NB4 (cell line): Measurements from ENCODE around the gene APCDD1L.

Experiments used
- DNase-seq: peaks from one replicate; pipeline ENCODE4 v3.0.0; 2010; ENCODE audit warnings: low read depth
- H3K4me3 ChIP-seq: one replicate; pipeline ENCODE4 v1.5.1; 2011; ENCODE audit warnings: mild to moderate bottlenecking, low read depth, low read length, moderate library complexity
- MYC ChIP-seq: IDR thresholded peaks from 2 replicates; pipeline ENCODE4 v1.6.1; 2011; ENCODE audit warnings: low read depth, low read length
- POLR2A ChIP-seq: IDR thresholded peaks from 2 replicates; pipeline ENCODE4 v1.6.1; 2011; ENCODE audit warnings: mild to moderate bottlenecking; ENCODE audit not compliant: insufficient read length; ENCODE audit errors: extremely low read depth
- TF ChIP-seq, protein P1 (sequence below): IDR thresholded peaks from one replicate; pipeline ENCODE4 v1.5.1; 2012; ENCODE audit warnings: low read depth, low read length
- TF ChIP-seq, protein P2 (sequence below): IDR thresholded peaks from 2 replicates; pipeline ENCODE4 v1.6.1; 2011; ENCODE audit warnings: low read depth, low read length

The APCDD1L gene

DNA sequence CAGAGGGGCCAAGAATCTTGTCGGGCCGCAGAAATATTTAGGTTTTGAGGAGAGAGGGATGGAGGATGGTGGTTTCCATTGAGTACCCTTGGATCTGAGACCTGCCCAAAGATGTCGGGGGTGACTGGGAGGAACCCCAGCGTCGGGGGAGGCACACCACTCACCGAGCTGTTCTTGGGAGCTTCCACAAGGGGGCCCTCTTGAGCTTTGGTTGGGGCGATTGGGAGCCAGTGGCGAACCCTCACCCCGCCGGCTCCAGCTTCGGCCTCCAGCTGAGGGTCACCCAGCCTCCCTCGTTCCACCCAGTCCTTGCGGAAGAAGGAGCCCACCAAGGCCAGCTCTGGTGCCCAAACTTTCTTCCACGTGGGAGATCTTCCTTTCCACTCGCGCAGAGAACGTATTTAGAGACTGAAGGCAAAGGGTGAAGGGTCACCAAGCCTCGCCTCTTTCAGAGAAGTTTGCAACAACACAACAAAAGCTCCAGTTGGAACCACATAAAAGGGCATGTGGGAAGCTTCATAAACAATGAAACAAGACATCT, 33.6 kb downstream of the APCDD1L start:
- TF ChIP-seq, protein P1, sequence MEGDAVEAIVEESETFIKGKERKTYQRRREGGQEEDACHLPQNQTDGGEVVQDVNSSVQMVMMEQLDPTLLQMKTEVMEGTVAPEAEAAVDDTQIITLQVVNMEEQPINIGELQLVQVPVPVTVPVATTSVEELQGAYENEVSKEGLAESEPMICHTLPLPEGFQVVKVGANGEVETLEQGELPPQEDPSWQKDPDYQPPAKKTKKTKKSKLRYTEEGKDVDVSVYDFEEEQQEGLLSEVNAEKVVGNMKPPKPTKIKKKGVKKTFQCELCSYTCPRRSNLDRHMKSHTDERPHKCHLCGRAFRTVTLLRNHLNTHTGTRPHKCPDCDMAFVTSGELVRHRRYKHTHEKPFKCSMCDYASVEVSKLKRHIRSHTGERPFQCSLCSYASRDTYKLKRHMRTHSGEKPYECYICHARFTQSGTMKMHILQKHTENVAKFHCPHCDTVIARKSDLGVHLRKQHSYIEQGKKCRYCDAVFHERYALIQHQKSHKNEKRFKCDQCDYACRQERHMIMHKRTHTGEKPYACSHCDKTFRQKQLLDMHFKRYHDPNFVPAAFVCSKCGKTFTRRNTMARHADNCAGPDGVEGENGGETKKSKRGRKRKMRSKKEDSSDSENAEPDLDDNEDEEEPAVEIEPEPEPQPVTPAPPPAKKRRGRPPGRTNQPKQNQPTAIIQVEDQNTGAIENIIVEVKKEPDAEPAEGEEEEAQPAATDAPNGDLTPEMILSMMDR, result peak; percentile 74
- TF ChIP-seq MYC, result no peak
- DNase-seq, result peak; percentile 72
- H3K4me3 ChIP-seq, result no peak overlapping the region

DNA sequence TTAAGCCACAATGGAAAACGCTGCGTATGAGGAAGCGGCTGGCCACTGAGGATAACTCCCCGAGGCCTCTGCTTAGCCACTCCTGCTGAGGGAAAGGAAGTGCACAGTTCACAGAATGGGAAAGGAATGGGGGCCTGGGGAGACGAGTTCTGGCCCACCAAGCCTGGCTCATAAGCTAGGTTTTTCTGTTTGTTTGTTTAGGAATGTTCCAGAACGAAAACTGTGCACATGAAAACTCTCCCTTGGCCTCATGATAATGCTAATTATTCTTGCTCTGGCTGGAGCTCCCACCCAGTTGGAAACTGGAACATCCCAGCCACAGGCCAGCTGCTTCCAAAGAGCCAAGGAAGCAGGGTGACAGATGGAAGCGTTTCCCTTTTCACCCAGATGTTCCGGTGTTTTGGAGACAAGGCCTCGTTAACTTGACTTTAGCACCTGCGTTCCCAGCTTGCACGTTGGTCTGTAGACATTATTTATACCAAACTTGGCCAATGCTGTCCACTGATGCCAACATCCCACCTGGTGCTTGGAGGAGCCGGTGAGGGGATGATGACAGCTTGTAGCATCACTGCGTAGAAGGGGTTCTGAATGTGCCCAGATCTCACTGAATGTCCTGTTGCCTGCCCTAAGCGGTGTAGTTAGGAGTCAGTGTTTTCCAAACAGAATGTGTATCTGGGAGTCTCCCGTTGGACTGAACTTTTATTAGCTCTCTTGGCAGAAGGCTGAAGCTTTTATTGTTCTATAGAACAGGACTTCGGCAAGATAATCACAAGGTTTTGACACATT, 34.5 kb downstream of the APCDD1L start:
- H3K4me3 ChIP-seq, result no peak overlapping the region
- DNase-seq, result no peak
- TF ChIP-seq, protein P2, sequence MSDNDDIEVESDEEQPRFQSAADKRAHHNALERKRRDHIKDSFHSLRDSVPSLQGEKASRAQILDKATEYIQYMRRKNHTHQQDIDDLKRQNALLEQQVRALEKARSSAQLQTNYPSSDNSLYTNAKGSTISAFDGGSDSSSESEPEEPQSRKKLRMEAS, result no peak
- TF ChIP-seq, protein P1, result no peak
- TF ChIP-seq MYC (no peak), POLR2A (no peak)

- DNase-seq, result no peak
- H3K4me3 ChIP-seq, result no peak overlapping the region
- TF ChIP-seq MYC (no peak), POLR2A (no peak)
- TF ChIP-seq, protein P2, result no peak
These were observed 35.3 kb downstream of the APCDD1L start for GRCh38 chr20:58479726-58480440.

DNA sequence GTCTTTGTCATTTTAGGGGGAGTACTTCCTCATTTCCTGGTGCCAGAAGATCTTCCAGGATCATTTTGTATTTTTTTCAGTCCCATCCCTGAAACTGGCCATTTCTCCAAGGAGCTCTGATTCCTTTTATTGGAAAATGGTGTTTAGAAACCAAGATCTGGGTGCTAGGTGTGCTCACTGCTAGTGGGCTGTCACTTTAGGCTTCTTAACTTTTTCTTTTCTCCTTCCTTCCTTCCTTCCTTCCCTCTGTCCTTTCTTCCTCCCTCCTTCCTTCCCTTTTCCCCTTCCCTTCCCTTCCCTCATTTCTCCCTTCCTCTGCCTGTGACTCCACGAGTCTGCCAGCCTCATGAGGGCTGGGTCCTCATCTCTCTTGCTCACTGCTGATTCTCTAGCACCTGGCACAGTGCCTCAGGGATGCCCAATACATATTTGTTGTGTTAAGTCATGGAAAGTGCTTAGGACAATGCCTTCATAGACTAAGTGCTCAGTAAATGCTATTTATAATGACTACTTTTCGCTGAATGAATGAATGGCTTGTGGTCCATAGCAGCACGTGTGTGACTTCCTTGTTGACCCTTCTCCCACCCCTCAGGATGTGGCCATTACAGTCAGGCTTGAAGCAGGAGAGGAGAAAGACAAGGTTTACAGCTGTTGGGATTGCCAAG, 36.9 kb downstream of the APCDD1L start:
- no peak for DNase-seq
- H3K4me3 ChIP-seq, result no peak overlapping the region
- TF ChIP-seq MYC (no peak), POLR2A (no peak)
- TF ChIP-seq, protein P1, result no peak
- TF ChIP-seq, protein P2, result no peak

DNA sequence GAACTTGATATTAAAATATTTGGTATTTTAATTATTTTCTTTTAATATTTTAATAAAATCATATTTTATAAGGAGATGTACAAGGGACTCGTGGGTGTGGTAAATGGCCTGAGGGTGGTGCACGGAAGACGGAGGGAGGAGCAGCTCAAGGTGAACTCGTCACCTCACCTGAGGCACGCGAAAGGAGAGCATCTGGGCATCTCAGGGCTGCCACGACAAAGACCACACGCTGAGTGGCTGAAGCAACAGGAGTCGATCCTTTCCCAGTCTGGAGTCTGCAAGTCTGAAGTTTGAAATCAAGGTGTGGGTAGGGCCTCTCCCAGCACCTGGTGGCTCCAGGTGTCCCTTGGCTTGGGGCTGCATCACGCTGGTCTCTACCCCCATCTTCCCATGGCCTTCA, 39.7 kb downstream of the APCDD1L start:
- no peak for DNase-seq
- no peak overlapping the region for H3K4me3 ChIP-seq
- TF ChIP-seq POLR2A (no peak), MYC (no peak)
- TF ChIP-seq, protein P1, result no peak
- TF ChIP-seq, protein P2, result no peak
